ENCODE data around the gene PHLPP1.

GRCh38 chr18:62976227-62976626 lies 260.9 kb downstream of the PHLPP1 start:
- TF ChIP-seq ZFP3 (CRISPR knock-in tag; IDR thresholded peaks at IDR 0.05) (no peak), PATZ1 (CRISPR knock-in tag; IDR thresholded peaks at IDR 0.05; ENCODE audit: borderline replicate concordance) (no peak), ISL1 (CRISPR knock-in tag; IDR thresholded peaks at IDR 0.05) (no peak), ESRRG (CRISPR knock-in tag; IDR thresholded peaks at IDR 0.05) (no peak), ZC3H10 (CRISPR knock-in tag; IDR thresholded peaks at IDR 0.05) (no peak), OSR1 (CRISPR knock-in tag; IDR thresholded peaks at IDR 0.05) (no peak), ARNTL (CRISPR knock-in tag; IDR thresholded peaks at IDR 0.05; ENCODE audit: borderline replicate concordance, low read depth) (no peak), CSDC2 (CRISPR knock-in tag; IDR thresholded peaks at IDR 0.05) (no peak), RARB (CRISPR knock-in tag; IDR thresholded peaks at IDR 0.05) (no peak), ZFP30 (CRISPR knock-in tag; IDR thresholded peaks at IDR 0.05) (no peak), POU6F1 (CRISPR knock-in tag; IDR thresholded peaks at IDR 0.05; ENCODE audit: borderline replicate concordance, low read depth) (no peak), ZNF70 (CRISPR knock-in tag; IDR thresholded peaks at IDR 0.05) (no peak), ZNF8 (CRISPR knock-in tag; IDR thresholded peaks at IDR 0.05) (no peak)

Data from SK-N-SH treated with all-trans-retinoic acid at 6 μM for 48 hours (cell line).